Hepatic stellate cell (primary cell): ENCODE measurements around the gene NOL4L.

Experiments
- DNase-seq: peaks from one replicate; pipeline ENCODE4 v3.0.0; 2011; ENCODE audit warnings: low spot score

Gene NOL4L

DNA sequence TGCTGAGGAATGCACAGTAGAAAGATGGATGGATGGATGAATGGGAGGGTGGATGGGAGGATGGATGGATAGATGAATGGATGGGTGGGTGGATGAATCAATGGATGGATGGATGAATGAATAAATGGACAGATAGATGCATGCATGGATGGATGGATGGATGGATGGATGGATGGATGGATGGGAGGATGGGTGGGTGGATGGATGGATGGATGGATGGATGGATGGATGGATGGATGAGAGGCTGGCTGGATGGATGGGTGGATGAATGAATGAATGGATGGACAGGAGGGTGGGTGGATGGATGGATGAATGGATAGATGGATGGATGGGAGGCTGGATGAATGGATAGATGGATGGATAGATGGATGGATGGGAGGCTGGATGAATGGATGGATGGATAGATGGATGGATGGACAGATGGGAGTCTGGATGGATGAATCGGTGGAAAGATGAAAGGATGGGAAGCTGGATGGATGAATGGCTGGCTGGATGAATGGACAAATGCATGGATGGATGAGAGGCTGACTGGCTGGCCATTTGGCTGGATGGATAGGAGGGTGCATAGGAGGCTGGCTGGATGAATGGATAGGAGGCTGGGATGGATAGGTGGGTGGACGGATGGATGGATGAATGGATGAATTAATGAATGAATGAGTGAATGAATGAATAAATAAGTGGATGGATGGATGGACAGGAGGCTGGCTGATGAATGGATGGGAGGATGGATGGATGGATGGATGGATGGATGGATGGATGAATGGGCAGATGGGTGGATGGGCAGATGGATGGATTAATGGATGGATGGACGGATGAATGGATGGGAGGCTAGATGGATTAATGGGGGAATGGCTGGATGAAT, 28.3 kb upstream of the NOL4L start:
- no peak for DNase-seq

- no peak for DNase-seq
Measured at GRCh38 chr20:32612351-32613191, 27.4 kb upstream of the NOL4L start.

DNA sequence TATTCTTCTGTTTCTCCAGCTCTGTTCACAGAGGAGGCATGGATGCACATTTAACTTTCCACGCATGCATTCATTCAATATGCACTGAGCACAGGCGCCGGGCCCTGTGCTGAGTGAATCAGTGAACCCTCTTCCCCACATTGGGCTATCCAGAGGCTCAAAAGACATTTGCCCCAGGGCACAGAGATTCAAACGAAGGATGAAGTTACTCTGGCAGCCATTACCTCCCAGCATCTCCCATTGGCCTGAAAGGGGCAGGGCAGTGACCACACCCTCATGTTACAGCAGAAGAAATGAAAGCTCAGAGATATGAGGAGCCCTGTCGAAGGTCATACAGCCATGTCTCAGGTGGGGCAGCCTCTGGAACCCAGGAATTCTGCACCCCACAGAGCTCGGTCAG, 26.7 kb upstream of the NOL4L start:
- no peak for DNase-seq

DNA sequence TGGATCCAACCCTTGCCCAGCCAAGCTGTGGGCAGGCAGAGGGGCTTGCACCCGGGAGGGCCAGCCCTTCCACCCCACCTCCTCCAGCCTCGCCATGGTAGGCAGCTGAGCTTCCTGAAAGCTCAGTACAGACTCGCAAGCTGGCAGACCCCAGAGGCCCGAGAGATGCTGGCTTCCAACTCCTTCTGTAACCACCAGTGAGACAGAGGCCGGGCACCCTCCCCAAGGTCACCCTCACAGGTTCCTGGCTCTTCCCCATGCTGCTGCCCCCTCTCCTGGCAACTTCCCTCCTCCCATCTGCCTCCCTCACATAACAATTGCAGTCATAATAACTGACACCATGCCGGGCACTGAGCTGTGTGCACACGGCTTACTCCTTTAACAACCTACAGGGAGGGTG, 26.2 kb upstream of the NOL4L start:
- no peak for DNase-seq

- no peak for DNase-seq
Measured at GRCh38 chr20:32610472-32611218, 25.5 kb upstream of the NOL4L start.

DNA sequence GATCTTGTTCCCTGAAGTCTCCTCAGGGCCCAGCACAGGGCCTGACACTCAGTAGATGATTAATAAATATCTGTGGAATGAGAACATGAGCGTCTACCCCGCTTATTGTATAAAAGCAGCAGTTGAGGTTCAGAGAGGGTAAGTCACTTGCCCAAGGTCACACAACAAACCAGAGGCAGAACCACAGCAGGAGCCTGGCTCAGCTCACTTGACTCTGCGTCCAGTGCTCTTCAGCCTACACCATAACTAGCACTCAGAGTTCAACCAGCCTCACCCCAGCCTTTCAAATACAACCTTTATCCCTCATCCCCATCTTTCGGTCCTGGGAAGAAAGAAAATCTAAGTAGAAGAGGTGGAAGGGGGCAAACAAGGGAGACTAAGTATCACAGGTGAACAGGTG, 24.9 kb upstream of the NOL4L start:
- no peak for DNase-seq

DNA sequence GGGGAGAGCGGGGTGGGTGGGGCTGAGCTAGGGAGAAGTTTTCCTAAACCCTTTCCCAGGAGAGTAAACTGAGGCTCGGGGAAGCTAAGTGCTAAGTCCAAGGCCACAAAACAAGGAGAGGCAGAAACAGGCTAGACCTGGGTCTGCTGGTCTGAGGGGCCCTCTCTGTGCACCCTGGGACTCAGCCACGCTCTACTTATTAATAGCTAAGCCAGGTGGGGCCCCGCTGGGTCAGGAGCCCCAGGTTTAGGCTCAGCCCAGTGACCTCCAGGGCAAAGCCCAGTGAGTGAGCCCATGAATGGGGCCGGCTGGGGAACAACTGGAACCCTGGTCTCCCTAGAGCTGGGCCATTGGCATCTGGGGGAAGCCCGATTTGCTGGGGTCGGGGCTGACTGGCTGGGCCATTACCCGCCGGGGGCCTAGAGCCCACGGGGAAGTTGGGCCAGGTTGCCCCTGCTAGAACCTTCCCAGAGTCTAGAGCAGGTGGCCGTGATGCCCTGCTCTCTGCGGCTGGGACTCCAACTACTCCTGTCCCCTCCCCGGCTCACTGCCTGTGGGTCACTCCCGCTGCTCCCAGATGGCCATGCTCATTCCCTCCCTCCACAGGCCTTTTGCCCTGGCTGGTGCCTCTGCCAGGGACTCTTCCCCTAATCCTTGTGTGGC, 24.1 kb upstream of the NOL4L start:
- no peak for DNase-seq

DNA sequence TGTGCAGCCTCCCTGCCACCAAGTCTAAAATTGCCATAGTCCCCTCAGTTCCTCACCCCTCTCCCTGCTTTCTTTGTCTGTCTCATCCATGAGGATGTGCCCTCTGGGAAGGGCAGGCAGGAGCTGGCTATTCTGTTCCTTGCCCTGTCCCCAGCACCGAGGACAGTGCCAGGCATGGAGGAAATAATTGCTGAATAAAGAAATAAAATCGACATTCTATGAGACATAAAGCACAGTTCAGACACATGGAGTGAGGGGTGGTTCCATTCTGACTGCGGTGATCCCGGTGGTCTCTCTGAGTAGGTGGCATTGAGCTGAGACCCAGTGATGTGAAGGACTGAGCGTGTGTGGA, 23.5 kb upstream of the NOL4L start:
- no peak for DNase-seq

- no peak for DNase-seq
Measured at GRCh38 chr20:32607727-32608663, 22.9 kb upstream of the NOL4L start.

DNA sequence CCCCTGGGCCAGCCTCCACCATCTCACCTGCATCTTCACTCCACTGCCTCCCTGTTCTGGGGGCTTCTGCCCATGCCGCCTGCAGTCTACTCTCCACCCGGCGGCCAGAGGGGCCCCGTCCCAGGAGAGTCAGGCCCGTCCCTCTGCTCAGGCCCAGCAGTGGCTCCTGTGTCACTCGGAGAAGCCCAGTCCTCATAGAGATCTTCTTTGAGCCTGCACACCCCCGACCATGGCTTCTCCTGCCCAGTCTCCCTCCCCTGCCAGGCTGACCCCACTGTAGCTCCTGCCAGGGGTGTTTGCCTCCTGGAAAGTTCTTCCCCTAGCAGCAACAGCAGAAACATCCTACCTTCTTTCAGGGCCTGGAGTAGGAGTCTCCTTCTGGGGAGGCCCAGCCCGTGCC, 22.2 kb upstream of the NOL4L start:
- DNase-seq = no peak

GRCh38 chr20:32606790-32607189, 21.7 kb upstream of the NOL4L start:
- DNase-seq = no peak

GRCh38 chr20:32606107-32606506, 21.0 kb upstream of the NOL4L start:
- DNase-seq = no peak

DNA sequence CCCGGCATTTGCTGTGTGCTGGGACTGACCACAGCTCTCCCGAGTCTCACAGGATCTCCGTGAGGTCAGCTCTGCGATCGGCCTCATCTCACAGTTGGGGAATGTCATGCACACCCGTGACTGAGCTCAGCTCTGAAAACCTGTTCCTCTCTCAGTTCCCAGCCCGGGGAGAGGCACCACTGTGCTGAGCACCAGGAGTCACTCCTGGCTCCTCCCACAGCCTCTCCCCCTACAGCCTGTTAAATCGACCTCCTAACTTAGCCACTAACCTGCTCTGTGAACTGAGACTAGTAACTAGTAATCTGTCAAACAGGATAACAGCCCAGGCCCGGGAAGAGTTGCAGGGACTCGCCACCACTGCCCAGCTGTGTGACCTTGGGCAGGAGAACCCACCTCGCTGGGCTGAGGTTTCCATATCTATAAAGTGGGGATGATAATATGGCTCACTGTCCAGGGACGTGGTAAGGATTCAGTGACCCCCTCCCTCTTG, 20.1 kb upstream of the NOL4L start:
- no peak for DNase-seq

GRCh38 chr20:32603046-32603726, 18.1 kb upstream of the NOL4L start:
- DNase-seq = no peak

DNA sequence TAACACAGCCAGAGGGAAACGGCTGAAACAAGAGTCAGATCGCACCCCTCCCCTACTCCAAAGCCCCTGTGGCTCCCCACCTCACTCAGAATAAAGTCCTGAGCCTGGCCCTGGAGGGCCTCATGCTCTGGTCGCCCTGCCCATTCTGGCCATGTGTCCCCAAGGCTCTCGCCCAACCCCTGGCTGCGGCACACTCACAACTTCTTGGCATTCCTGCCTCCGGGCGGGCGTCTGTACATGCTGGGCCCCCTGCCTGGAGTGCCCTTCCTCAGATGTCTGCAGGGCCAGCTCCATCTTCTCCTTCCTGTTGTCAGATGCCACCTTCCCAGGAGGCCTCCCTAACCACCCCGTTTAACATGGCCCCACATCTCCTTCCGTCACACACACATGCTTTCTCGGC, 17.1 kb upstream of the NOL4L start:
- DNase-seq = no peak

- no peak for DNase-seq
Measured at GRCh38 chr20:32600681-32601237, 15.6 kb upstream of the NOL4L start.

GRCh38 chr20:32599783-32600340, 14.7 kb upstream of the NOL4L start:
- DNase-seq = no peak

DNA sequence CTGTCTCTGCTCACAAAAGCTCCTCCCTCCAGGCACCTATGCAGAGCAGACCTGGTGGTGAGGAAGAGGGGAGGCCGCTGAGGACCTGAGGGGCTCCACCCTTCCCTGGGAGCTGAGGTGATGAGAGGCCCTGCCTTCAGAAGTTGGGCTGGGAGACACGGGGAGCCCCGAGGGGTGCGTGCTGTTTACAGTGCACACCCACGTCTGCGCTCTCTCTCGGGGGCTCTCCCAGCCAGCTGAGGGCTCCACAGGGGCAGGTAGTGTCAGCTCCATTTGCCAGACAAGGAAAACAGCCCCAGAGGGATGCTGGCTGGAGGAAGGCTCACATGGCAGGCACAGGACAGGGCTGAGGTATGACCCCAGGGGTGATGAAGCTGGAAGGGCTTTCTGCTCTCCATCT, 13.5 kb upstream of the NOL4L start:
- no peak for DNase-seq

GRCh38 chr20:32597714-32598113, 12.6 kb upstream of the NOL4L start:
- no peak for DNase-seq
